ENCODE results near the gene BCR. TPM values are rescaled to one million over a fixed set of nuclear protein-coding genes. Genes with fewer than 3 reads are reported as not detected.

The BCR gene
- total RNA-seq, 4 donors from 2014 or later = 19.2 to 63.5 (median 24.8) TPM

DNA sequence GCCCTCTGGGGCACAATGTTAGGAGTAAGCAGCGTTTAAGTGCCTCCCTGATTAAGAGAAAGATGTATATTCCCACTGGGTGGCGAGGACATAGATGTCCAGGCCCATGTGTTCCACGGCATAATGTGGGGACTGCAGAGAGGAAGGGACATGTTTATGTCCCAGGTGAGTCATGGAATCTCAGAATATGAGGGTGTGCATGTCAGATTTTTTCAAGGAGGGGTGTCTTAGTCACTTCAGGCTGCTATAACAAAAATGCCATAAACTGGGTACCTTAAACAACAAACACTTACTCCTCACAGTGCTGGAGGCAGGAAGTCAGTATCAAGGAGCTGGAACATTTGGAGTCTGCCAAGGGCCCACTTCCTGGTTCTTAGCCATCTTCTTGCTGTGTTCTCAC lies 55.1 kb downstream of the BCR start:
- TF ChIP-seq, protein P1, sequence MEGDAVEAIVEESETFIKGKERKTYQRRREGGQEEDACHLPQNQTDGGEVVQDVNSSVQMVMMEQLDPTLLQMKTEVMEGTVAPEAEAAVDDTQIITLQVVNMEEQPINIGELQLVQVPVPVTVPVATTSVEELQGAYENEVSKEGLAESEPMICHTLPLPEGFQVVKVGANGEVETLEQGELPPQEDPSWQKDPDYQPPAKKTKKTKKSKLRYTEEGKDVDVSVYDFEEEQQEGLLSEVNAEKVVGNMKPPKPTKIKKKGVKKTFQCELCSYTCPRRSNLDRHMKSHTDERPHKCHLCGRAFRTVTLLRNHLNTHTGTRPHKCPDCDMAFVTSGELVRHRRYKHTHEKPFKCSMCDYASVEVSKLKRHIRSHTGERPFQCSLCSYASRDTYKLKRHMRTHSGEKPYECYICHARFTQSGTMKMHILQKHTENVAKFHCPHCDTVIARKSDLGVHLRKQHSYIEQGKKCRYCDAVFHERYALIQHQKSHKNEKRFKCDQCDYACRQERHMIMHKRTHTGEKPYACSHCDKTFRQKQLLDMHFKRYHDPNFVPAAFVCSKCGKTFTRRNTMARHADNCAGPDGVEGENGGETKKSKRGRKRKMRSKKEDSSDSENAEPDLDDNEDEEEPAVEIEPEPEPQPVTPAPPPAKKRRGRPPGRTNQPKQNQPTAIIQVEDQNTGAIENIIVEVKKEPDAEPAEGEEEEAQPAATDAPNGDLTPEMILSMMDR (IDR thresholded peaks at IDR 0.05; ENCODE audit: low read depth) = no peak

DNA sequence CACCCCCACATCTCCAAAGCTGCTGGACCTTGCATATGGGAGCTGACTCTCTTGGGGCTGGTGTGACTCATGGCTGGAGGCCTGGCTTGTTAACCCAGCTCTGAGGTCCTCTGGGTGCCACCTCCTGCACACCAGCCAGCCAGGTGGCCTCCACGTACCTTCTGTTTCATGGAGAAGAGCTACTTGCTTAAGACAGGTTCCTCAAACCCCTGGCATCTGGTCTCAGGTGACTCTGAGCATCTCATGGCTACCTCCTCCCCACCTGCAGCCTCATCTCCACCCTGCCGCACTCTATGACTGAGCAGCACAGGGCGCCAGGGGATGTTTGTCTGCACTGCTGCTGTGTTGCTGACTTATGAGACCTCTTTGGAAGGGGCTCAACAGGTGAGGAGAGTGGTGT lies 55.7 kb downstream of the BCR start:
- TF ChIP-seq, protein P1 (IDR thresholded peaks at IDR 0.05; ENCODE audit: low read depth) = no peak

DNA sequence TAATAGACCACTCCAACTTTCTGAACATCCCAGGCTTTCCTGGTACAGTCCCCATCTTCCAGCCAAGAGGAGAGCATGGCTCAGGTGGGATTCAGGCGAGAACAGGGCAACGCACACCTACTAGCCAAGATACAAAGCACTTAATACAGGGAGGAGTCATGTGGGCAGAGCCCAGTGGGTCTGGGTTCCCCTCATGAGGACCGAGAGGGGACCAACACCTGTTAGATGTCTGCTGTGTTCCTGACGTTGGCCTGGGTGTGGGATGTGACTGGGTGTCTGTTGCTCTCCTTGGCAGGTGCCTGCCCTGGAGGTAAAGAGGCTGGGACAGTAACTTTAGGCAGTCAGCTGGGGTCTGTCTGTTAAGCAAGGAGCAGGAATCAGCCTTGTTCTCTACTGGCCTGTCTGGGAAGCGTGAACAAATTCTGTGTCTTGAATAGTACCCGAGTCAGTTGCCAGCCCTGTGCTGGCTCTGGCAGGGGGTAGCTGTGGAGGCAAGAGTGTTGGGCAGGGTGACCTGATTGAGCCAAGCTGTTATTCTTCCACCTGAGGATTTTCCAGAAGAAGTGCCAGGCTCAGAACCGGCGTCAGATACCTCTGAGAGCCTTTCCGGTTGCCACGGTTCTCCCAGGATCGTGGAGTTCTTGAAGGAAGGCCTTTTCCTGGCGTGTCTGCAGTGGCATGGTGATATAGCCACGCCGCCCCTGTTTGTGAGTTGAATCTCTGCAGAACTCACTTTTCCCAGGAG lies 56.3 kb downstream of the BCR start:
- TF ChIP-seq, protein P1 (IDR thresholded peaks at IDR 0.05; ENCODE audit: low read depth) = no peak

DNA sequence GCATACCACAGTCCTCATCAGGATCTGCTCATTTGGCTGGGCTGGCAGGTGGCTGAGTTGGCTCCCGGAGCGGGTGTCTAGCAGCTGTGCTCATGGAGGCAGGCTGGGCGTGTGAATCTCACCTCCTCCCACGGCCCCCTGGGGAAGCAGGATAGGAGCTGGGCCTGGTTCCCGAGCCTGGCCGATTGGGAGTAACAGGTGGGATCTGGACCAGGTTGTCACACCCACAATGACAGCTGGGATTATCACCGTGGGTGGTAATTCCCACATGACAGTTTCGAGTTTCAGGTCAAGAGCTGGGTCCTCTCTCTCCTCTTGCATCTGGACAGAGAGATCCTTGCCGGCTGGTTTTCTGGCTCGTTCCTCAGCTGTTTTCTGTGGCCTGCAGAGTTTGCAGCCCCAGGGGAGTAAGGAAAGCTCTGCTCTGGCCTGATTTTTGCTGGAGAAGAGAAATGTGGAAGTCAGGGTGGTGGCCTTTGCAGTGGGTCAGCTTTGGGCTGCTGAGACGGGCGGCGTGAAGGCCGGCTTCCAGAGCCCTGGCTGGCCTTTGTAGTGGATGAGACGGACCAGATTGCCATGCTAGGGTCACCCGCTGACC lies 57.0 kb downstream of the BCR start:
- TF ChIP-seq, protein P1 (IDR thresholded peaks at IDR 0.05; ENCODE audit: low read depth) = no peak

DNA sequence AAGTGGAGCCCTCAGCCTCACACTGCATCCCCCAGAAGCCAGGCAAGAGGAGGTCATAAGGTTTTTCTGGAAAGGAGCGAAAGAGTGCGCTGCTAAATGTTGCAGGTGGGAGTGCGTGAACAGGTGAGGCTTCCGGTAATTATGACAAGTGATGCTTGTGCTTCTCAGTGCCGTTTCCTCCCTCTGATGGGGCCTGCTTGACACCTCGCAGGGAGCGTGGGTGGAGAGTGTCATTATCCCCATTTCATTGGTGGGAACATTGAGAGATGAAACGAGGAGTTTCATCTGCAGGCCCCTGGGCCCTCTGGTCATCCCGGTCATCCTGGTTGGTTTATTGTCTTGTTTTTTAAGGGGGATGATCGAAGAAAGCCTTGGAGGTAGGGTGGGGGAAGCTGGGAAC lies 57.5 kb downstream of the BCR start:
- TF ChIP-seq, protein P1 (IDR thresholded peaks at IDR 0.05; ENCODE audit: low read depth) = no peak

DNA sequence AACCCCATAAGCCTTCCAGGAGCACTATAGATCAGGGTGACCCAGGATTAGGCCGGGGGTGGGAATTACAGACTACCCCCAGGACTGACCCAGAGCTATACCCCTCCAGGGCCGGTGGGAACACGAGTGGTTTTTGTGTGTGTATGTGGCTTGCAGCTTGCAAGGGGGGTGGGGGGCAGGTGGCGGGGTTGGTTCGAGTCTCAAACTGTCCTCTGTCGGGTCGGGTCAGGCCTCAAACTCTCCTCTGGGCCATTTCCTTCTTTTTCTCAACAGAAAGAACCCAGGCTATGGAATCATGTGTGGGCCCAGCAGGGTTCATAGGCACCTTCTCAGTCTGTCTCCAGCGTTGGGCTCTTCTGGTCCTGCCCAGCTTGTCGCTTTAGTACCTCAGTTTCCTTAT lies 58.4 kb downstream of the BCR start:
- TF ChIP-seq, protein P1 (IDR thresholded peaks at IDR 0.05; ENCODE audit: low read depth) = no peak

DNA sequence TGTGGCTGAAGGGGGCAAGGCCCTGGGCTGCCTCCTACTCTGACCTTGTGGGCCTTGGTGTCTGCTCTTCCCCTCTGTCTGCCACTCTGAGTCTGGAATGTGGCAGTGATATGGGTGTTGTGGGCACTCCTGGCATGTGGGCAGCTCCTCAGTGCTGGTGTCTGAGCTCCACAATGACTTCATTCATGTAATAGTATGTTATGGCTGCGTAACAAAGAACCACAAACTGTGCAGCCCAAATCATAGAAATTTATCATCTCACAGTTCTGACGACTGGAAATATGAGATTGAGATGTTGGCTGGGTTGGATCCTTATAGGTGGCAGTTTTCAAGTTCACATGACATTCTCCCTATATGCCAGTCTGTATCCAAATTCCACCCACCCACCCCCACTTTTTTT lies 59.1 kb downstream of the BCR start:
- TF ChIP-seq, protein P1 (IDR thresholded peaks at IDR 0.05; ENCODE audit: low read depth) = no peak

Measured in subcutaneous adipose tissue (tissue), 4 donors.